ENCODE data around the gene ELF5. TPM values are rescaled to one million over a fixed set of nuclear protein-coding genes. Genes with fewer than 3 reads are reported as not detected.

Gene ELF5
- total RNA-seq, 1 donor from 2014 or later: not detected

- no peak for ATAC-seq (ENCODE audit: low read depth)
- H3K4me3 Mint-ChIP-seq: no peak overlapping the region
- ChIA-PET CTCF (no interaction called here), POLR2A (no interaction called here)
- TF ChIP-seq CTCF (IDR thresholded peaks at IDR 0.05): no peak
- no peaks in the 10 kb centered on the region for H3K9me3 Mint-ChIP-seq
- DNase-seq: no peak
- intact Hi-C loops (cut with micrococcal nuclease): no loop called here
- H3K36me3 Mint-ChIP-seq (ENCODE audit: low read depth): no peaks in the 10 kb centered on the region
- no peak overlapping the region for H3K27ac Mint-ChIP-seq
- no peaks in the 10 kb centered on the region for H3K27me3 Mint-ChIP-seq
- H3K4me1 Mint-ChIP-seq: no peaks in the 10 kb centered on the region
Observed at GRCh38 chr11:34509336-34509876, 4.2 kb downstream of the ELF5 start.

- Mint-ChIP-seq H3K27ac (no peak overlapping the region), H3K4me1 (no peaks in the 10 kb centered on the region), H3K27me3 (no peaks in the 10 kb centered on the region), H3K9me3 (no peaks in the 10 kb centered on the region), H3K36me3 (ENCODE audit: low read depth) (no peaks in the 10 kb centered on the region), H3K4me3 (no peak overlapping the region)
- intact Hi-C loops (cut with micrococcal nuclease): no loop called here
- ChIA-PET CTCF (no interaction called here), POLR2A (no interaction called here)
- ATAC-seq (ENCODE audit: low read depth) (no peak), DNase-seq (no peak)
- TF ChIP-seq CTCF (IDR thresholded peaks at IDR 0.05): no peak
Observed at GRCh38 chr11:34508524-34508923, 5.1 kb downstream of the ELF5 start.

GRCh38 chr11:34507610-34508009 is 6.0 kb downstream of the ELF5 start:
- POLR2A ChIA-PET: no interaction called here
- Mint-ChIP-seq H3K4me3 (no peak overlapping the region), H3K36me3 (ENCODE audit: low read depth) (no peaks in the 10 kb centered on the region), H3K4me1 (no peaks in the 10 kb centered on the region), H3K9me3 (no peaks in the 10 kb centered on the region), H3K27ac (no peak overlapping the region), H3K27me3 (no peaks in the 10 kb centered on the region)
- no peak for TF ChIP-seq CTCF (IDR thresholded peaks at IDR 0.05)
- ATAC-seq (ENCODE audit: low read depth) (no peak), DNase-seq (no peak)
- CTCF ChIA-PET: no interaction called here
- intact Hi-C loops (cut with micrococcal nuclease): no loop called here

GRCh38 chr11:34507156-34507555 is 6.4 kb downstream of the ELF5 start:
- ChIA-PET CTCF (no interaction called here), POLR2A (interaction anchor here (0.6 kb wide), 1 partner anchor 594 kb away, joined by 3 read pairs; no protein-coding TSS in a partner anchor)
- no peak for TF ChIP-seq CTCF (IDR thresholded peaks at IDR 0.05)
- Mint-ChIP-seq H3K9me3 (no peaks in the 10 kb centered on the region), H3K27ac (no peak overlapping the region), H3K4me1 (no peaks in the 10 kb centered on the region), H3K36me3 (ENCODE audit: low read depth) (no peaks in the 10 kb centered on the region), H3K27me3 (no peaks in the 10 kb centered on the region), H3K4me3 (no peak overlapping the region)
- intact Hi-C loops (cut with micrococcal nuclease): no loop called here
- ATAC-seq (ENCODE audit: low read depth) (no peak), DNase-seq (no peak)

GRCh38 chr11:34505874-34506273 is 7.7 kb downstream of the ELF5 start:
- DNase-seq (no peak), ATAC-seq (ENCODE audit: low read depth) (no peak)
- no peaks in the 10 kb centered on the region for H3K9me3 Mint-ChIP-seq
- POLR2A ChIA-PET: no interaction called here
- no peaks in the 10 kb centered on the region for H3K36me3 Mint-ChIP-seq (ENCODE audit: low read depth)
- H3K4me1 Mint-ChIP-seq: no peaks in the 10 kb centered on the region
- no peak overlapping the region for H3K4me3 Mint-ChIP-seq
- H3K27me3 Mint-ChIP-seq: peaks cover 2% of the 10 kb centered on the region
- CTCF ChIA-PET: no interaction called here
- no peak for TF ChIP-seq CTCF (IDR thresholded peaks at IDR 0.05)
- H3K27ac Mint-ChIP-seq: no peak overlapping the region
- intact Hi-C loops (cut with micrococcal nuclease): no loop called here

Measured in activated B cell treated with CpG ODN at 0.5 μM for 24 hours (primary cell).